Activated CD8-positive, alpha-beta T cell treated with anti-CD3 and anti-CD28 coated beads, Interleukin-2, amount 10 ng/mL, durations not matched to agents 7 days and 5 days (primary cell): ENCODE measurements around the gene ARL6IP6. TPM values are rescaled to one million over a fixed set of nuclear protein-coding genes. Genes with fewer than 3 reads are reported as not detected.

Experiments
- ATAC-seq: fragments of 150-1000 bp; cut with Tn5 transposase; one replicate; pipeline ENCODE4 v1.10.0; 2021; ENCODE audit warnings: moderate library complexity
- CTCF ChIA-PET: fragments of 350-600 bp; sonication (Branson Sonifier 250); formaldehyde crosslinking; loops from one replicate; lab custom pipeline; 2021; ENCODE audit warnings: antibody characterized with exemption; lab: Charles Lee
- POLR2A ChIA-PET: fragments of 350-600 bp; sonication (Branson Sonifier 250); formaldehyde crosslinking; loops from one replicate; lab custom pipeline; 2021; ENCODE audit warnings: antibody characterized with exemption; lab: Charles Lee
- DNase-seq: peaks from one replicate; pipeline ENCODE4 v3.0.0-alpha.2; 2020
- H3K27ac Mint-ChIP-seq: one replicate; pipeline ENCODE4 v1.8.0; 2021; ENCODE audit warnings: mild to moderate bottlenecking, mixed read lengths
- H3K27me3 Mint-ChIP-seq: one replicate; pipeline ENCODE4 v1.8.0; 2021; ENCODE audit warnings: low read depth, mixed read lengths
- H3K36me3 Mint-ChIP-seq: one replicate; pipeline ENCODE4 v1.8.0; 2021; ENCODE audit warnings: low read depth, mixed read lengths
- H3K4me1 Mint-ChIP-seq: one replicate; pipeline ENCODE4 v1.8.0; 2021; ENCODE audit warnings: low read depth, mixed read lengths
- H3K4me3 Mint-ChIP-seq: one replicate; pipeline ENCODE4 v1.8.0; 2021; ENCODE audit warnings: mild to moderate bottlenecking, mixed read lengths
- H3K9me3 Mint-ChIP-seq: one replicate; pipeline ENCODE4 v1.8.0; 2022; ENCODE audit warnings: mixed read lengths; ENCODE audit not compliant: insufficient read depth
- total RNA-seq, 2 experiments: library from RNA; stranded (reverse); gene quantifications; one replicate each; pipeline ENCODE4 v1.2.3, GENCODE V29; 2021

The ARL6IP6 gene
- total RNA-seq, 2 experiments from 2014 or later, result 42.9 to 44.4 TPM

DNA sequence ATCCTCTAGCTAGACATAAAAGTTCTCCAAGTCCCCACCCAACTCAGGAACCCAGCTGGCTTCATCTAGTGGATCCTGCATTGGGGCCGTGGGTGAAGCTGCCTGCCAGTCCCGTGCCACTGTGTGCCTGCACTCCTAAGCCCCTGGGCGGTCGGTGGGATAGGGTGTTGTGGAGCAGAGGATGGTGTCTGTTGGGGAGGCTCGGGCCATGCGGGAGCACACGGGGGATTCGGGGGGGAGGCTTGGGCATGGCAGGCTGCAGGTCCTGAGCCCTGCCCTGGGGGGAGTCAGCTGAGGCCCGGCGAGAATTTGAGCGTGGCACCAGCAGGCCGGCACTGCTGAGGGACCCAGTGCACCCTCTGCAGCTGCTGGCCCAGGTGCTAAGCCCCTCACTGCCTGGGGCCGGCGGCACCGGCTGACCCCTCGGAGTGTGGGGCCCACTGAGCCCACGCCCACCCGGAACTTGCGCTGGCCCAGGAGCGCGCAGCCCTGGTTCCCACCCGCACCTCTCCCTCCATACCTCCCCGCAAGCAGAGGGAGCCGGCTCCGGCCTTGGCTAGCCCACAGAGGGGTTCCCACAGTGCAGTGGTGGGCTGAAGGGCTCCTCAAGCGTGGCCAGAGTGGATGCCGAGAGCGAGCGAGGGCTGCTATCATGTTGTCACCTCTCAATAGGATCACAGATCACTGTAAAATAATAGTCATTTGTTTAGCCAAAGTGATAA lies 86.4 kb downstream of the ARL6IP6 start:
- ChIA-PET POLR2A (no interaction called here), CTCF (no interaction called here)
- DNase-seq (no peak), ATAC-seq (no peak)
- H3K9me3 Mint-ChIP-seq, result no peaks in the 10 kb centered on the region
- H3K27me3 Mint-ChIP-seq, result peaks cover 7% of the 10 kb centered on the region
- no peaks in the 10 kb centered on the region for H3K4me1 Mint-ChIP-seq
- no peaks in the 10 kb centered on the region for H3K36me3 Mint-ChIP-seq
- no peak overlapping the region for H3K27ac Mint-ChIP-seq
- H3K4me3 Mint-ChIP-seq, result no peak overlapping the region

DNA sequence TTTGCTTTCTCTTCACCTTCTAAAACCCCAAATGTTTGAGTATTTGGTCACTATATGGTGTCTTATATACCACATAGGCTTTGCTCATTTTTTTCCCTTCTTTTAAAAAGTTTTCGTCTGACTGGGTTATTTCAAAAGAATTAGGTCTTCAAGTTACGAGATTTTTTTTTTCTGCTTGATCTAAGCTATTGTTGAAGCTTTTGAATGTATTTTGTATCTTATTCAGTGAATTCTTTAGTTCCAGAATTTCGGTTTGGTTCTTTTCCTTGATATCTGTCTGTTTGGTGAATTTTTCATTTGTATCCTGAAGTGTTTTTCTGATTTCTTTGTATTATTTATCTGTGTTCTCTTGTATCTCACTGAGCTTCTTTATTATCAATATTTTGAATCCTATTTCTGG lies 93.5 kb downstream of the ARL6IP6 start:
- POLR2A ChIA-PET, result interaction anchor here (0.6 kb wide), 1 partner anchor 191 kb away, joined by 3 read pairs; no protein-coding TSS in a partner anchor
- Mint-ChIP-seq H3K9me3 (peaks cover 15% of the 10 kb centered on the region), H3K4me3 (no peak overlapping the region)

More for the DNA sequence above, 93.5 kb downstream of the ARL6IP6 start:
- Mint-ChIP-seq H3K36me3 (peaks cover 2% of the 10 kb centered on the region), H3K27me3 (no peaks in the 10 kb centered on the region), H3K27ac (no peak overlapping the region), H3K4me1 (no peaks in the 10 kb centered on the region)
- CTCF ChIA-PET, result no interaction called here
- no peak for ATAC-seq
- DNase-seq, result no peak

Other genes starting within 250 kb of the ARL6IP6 start
- 100 to 1,000 TPM; 116 to 117 TPM for gene PRPF40A, start 1.2 kb upstream of the ARL6IP6 start, total RNA-seq